ENCODE results near the gene RAPH1.

DNA sequence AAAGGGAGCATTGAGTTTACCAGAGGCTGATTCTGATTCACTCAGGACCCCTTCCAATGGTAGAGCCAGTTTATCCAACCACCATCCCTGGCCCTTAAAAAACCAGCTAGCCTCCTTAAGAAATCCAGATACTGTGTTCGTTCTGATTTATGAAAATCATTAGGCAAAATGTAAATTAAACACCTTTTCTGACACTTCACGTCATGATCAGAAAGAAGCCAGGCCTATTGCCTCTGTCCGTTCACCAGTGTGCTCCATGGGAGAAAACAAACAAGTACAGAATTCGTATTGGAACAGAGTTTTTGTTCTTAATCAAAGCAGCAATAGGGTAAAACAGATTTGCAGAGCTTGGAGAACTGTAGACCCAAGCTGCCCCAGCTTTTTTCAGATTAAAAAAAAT, 31.1 kb upstream of the RAPH1 start:
- TF ChIP-seq CTCF (IDR thresholded peaks at IDR 0.05; ENCODE audit: poor library complexity, severe bottlenecking) (no peak), REST (IDR thresholded peaks at IDR 0.05; ENCODE audit: borderline replicate concordance) (no peak), EP300 (conservative IDR thresholded peaks at IDR 0.05; ENCODE audit: poor library complexity, severe bottlenecking) (no peak), SMC3 (conservative IDR thresholded peaks at IDR 0.05; ENCODE audit: poor library complexity) (no peak), POLR2AphosphoS5 (IDR thresholded peaks at IDR 0.05) (no peak), RAD21 (conservative IDR thresholded peaks at IDR 0.05) (no peak), EZH2 (IDR thresholded peaks at IDR 0.05; ENCODE audit: borderline replicate concordance, insufficient read depth, low read length, poor library complexity, severe bottlenecking) (no peak), TAF1 (IDR thresholded peaks at IDR 0.05; ENCODE audit: low read depth) (no peak), MXI1 (conservative IDR thresholded peaks at IDR 0.05; ENCODE audit: poor library complexity, severe bottlenecking) (no peak)
